Cardiac fibroblast (primary cell): ENCODE results near the gene PARP1.
A peak's percentile ranks its signal among the peaks of the same experiment; 100 is the strongest.
"Not testable (repeated sequence)": the region's sequence is repeated elsewhere in the genome, so short reads cannot be mapped to it uniquely, and the experiment has no call there.

Experiments used
- DNase-seq, 2 donors: peaks; one replicate each; pipeline versions ENCODE4 v3.0.0 to v3.0.0-alpha.2; 2010; ENCODE audit warnings: low read depth in 2 of 2
- H3K4me3 ChIP-seq, 2 donors: replicated peaks in 1 of 2; 1 replicate in 1 of 2; 2 replicates in 1 of 2; pipeline ENCODE4 v1.5.1; 2011; ENCODE audit warnings: low read depth in 2 of 2, low read length in 2 of 2, mild to moderate bottlenecking in 2 of 2, moderate library complexity in 1 of 2
- CTCF ChIP-seq: IDR thresholded peaks from one replicate; pipeline ENCODE4 v1.5.1; 2011; ENCODE audit warnings: low read depth, mild to moderate bottlenecking, low read length, inconsistent platforms

PARP1 gene

GRCh38 chr1:226349081-226349480 is 58.8 kb downstream of the PARP1 start:
- H3K4me3 ChIP-seq, result no peak overlapping the region
- no peak for DNase-seq
- no peak for TF ChIP-seq CTCF

GRCh38 chr1:226344441-226345259 is 63.2 kb downstream of the PARP1 start:
- no peak overlapping the region for H3K4me3 ChIP-seq
- TF ChIP-seq CTCF, result no peak
- no peak for DNase-seq

GRCh38 chr1:226342656-226343055 is 65.2 kb downstream of the PARP1 start:
- H3K4me3 ChIP-seq, result no peak overlapping the region
- no peak for TF ChIP-seq CTCF
- DNase-seq, result no peak

GRCh38 chr1:226340111-226340510 is 67.8 kb downstream of the PARP1 start:
- DNase-seq, H3K4me3 ChIP-seq: not testable (repeated sequence)

- no peak for DNase-seq
- no peak overlapping the region for H3K4me3 ChIP-seq
- no peak for TF ChIP-seq CTCF
Observed at GRCh38 chr1:226337276-226337875, 70.5 kb downstream of the PARP1 start.

GRCh38 chr1:226335661-226336060 is 72.2 kb downstream of the PARP1 start:
- peak in 1 of 2 donors; percentile 36 for DNase-seq
- no peak for TF ChIP-seq CTCF
- H3K4me3 ChIP-seq, result no peak overlapping the region

- TF ChIP-seq CTCF, result no peak
- no peak for DNase-seq
- H3K4me3 ChIP-seq, result no peak overlapping the region
Observed at GRCh38 chr1:226332947-226333346, 74.9 kb downstream of the PARP1 start.
